SK-N-MC (cell line): Measurements from ENCODE around the gene ASB2.

Experiments used
- EZH2 ChIP-seq: fragments of 200-600 bp; sonication (generic); IDR thresholded peaks from one replicate; pipeline ENCODE4 v1.6.1; 2017; ENCODE audit warnings: antibody characterized with exemption
- FOXP2 ChIP-seq: optimal IDR thresholded peaks from 2 replicates; pipeline ENCODE3; 2011; ENCODE audit warnings: mild to moderate bottlenecking, moderate library complexity; ENCODE audit not compliant: insufficient read depth; ENCODE audit errors: extremely low read length, control extremely low read depth
- POLR2AphosphoS5 ChIP-seq: IDR thresholded peaks from 2 replicates; pipeline ENCODE4 v1.6.1; 2012; ENCODE audit warnings: mild to moderate bottlenecking, low read depth, low read length, borderline replicate concordance

DNA sequence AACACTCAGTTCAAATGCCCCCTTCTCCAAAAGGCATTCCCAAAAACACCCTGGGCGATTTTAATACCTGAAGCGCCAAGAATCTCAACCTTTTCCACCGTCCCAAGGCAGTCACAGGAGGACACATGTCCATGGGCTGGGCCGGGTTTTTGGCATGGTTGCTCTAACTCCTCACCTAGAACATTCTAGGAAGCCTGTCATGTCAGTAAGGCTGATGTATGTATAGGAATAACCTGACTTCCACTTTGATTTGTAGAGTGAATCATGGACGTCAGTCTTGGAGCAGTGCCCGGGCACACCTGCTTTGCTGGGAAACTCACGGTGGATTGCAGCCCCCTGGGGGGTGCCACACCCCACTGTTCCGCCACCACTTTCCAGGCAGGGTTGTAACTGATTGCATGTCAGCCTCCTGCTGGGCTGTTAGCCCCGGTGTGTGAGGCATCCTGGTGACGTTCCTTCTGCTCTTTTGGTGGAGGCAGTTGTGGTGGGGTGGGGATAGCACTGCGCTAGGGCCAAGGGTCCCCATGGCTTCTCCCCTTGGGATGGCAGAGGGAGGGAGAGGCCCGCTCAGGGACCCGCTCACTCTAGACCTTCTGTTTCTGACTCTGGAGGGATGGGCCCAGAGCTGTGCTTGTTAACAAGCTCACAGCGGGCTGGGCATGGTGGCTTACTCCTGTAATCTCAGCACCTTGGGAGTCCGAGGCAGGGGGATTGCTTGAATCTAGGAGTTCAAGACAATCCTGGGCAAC, 84.4 kb downstream of the ASB2 start:
- TF ChIP-seq EZH2, result no peak
- TF ChIP-seq POLR2AphosphoS5, result no peak
- no peak for TF ChIP-seq FOXP2
